Measurements from ENCODE around the gene SLC22A23.

Gene SLC22A23

GRCh38 chr6:3235486-3235885, 221.4 kb downstream of the SLC22A23 start:
- no peak for DNase-seq

GRCh38 chr6:3233904-3234303, 222.9 kb downstream of the SLC22A23 start:
- DNase-seq = no peak

GRCh38 chr6:3233321-3233720, 223.5 kb downstream of the SLC22A23 start:
- DNase-seq = no peak

GRCh38 chr6:3232017-3232945, 224.6 kb downstream of the SLC22A23 start:
- DNase-seq = no peak

GRCh38 chr6:3231247-3232016, 225.4 kb downstream of the SLC22A23 start:
- DNase-seq = no peak

GRCh38 chr6:3230900-3231246, 226.0 kb downstream of the SLC22A23 start:
- DNase-seq = no peak

- DNase-seq = no peak
Measured at GRCh38 chr6:3230256-3230882, 226.5 kb downstream of the SLC22A23 start.

- no peak for DNase-seq
Measured at GRCh38 chr6:3229566-3230178, 227.2 kb downstream of the SLC22A23 start.

- no peak for DNase-seq
Measured at GRCh38 chr6:3228771-3229565, 227.9 kb downstream of the SLC22A23 start.

GRCh38 chr6:3228046-3228671, 228.7 kb downstream of the SLC22A23 start:
- DNase-seq = no peak

- peak; percentile 65 for DNase-seq
Measured at GRCh38 chr6:3227363-3228045, 229.3 kb downstream of the SLC22A23 start, which contains the start of gene TUBB2B. TUBB2B (minus strand) TSS chr6:3227653; CDS start chr6:3227543, 110 bp downstream.

GRCh38 chr6:3226481-3227362, 230.1 kb downstream of the SLC22A23 start:
- DNase-seq = peak; percentile 52

GRCh38 chr6:3226042-3226441, 230.8 kb downstream of the SLC22A23 start:
- no peak for DNase-seq

GRCh38 chr6:3222506-3223038, 234.3 kb downstream of the SLC22A23 start:
- no peak for DNase-seq

GRCh38 chr6:3221578-3221977, 235.3 kb downstream of the SLC22A23 start:
- DNase-seq = no peak

GRCh38 chr6:3220366-3220765, 236.5 kb downstream of the SLC22A23 start:
- DNase-seq = no peak
